SIG-M5 treated with dmso at 0.1 percent for 504 hours (cell line): ENCODE measurements around the gene PACC1.
A peak's percentile ranks its signal among the peaks of the same experiment; 100 is the strongest.

Experiments
- DNase-seq: peaks from one replicate; lab custom pipeline; 2025; ENCODE audit not compliant: unreplicated experiment; lab: John Stamatoyannopoulos, UW

Gene PACC1

DNA sequence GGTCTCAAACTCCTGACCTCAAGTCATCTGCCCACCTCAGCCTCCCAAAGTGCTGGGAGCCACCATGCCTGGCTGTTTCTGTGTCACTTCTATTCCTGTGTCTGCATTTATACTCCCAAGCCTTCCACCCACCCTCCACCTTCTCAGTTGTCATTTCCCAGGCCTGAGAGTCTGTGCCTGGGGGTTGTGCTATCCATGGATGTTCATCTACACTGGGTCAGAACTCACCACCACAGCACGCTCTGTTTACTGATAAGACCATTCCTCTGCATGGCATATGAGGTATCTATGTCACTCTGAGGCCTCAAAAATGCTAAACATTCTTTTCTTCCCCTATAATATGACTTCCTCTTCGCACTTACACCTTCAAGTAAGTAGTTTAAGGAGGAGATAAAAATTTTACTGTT lies 24.1 kb upstream of the PACC1 start:
- DNase-seq, result no peak

GRCh38 chr1:212437179-212437798 lies 22.6 kb upstream of the PACC1 start:
- DNase-seq, result no peak

DNA sequence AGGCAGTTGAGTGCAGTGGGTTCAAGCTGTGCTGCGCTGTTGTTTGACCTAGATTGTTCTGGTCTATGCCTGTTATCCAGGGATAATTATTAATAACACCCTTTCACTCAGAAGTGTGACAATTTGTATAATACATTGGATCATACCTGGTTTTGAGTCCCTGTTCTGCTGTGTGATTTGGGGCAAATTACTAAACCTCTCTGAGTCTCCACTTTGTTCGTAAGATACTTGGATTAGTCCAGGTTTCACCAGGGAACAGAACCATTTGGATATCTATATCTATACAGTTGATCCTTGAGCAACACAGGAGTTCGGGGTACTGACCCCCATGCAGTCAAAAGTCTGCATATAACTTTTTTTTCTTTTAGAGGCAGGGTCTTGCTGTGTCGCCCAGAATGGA lies 20.3 kb upstream of the PACC1 start:
- no peak for DNase-seq

DNA sequence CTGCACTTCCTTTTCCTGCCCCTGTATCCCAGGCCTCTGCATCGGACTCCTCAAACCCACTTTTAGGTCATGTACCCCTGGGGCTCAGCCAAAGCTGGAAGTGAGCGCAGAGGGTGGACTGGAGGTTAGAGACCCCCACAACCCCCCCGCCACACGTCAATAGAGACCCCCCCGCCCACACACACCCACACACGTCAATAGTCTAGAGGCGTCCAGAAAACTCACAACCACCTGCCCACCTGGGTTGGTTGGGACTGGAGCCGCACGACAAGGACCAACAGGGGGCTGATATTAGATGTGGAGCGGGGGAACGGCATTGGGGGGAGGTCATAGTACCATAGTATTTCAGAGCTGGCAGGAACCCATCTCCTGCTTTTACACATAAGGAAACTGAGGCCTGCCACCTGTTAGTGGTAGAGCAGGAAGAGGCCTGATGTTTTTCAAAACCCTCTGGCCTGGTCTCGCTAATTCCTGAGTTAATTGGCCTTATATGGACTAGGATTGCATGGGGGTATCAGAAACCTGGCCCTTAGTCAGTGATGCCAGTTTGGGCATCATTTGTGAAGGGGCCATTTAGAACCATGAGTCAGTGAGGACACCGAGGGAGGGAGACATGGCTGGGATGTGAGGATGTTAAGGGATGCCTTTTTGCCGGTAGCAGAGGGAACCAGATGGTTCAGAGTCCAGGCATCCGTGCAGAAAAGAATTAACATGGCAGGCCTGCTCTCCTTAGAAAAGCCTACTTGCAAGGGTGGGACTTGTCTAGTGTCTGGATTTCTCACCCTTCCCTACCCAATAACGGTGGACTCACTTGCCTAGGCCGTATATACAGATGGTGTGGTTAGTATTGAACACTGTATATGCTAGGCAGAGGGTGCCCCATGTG lies 19.1 kb upstream of the PACC1 start:
- DNase-seq, result no peak

- DNase-seq, result peak; percentile 63
Measured at GRCh38 chr1:212432661-212433576, 18.2 kb upstream of the PACC1 start, which contains the start of gene NENF. Gene NENF (plus strand): TSS chr1:212432920. CDS start chr1:212432944, 24 bp downstream.

DNA sequence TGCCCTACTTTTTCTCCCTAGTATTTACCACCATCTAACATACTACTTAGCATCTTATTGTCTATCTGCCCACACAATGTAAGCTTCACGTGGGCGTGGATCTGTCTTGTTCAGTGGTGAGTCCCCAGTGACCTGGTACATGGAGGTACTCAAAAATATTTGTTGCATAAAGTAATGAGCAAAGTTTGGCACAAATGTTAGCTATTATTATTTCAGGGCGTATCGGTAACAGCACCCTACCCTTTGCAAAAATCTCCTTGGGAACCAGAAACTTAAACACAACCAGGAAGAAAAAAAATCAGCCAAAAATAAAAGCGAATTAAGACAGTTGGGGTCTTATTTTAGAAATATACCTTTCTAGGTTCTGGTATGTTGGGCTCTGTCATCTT lies 17.6 kb upstream of the PACC1 start:
- DNase-seq, result no peak

- DNase-seq, result no peak
Measured at GRCh38 chr1:212431644-212432043, 17.0 kb upstream of the PACC1 start.

GRCh38 chr1:212430955-212431394 lies 16.3 kb upstream of the PACC1 start:
- no peak for DNase-seq

DNA sequence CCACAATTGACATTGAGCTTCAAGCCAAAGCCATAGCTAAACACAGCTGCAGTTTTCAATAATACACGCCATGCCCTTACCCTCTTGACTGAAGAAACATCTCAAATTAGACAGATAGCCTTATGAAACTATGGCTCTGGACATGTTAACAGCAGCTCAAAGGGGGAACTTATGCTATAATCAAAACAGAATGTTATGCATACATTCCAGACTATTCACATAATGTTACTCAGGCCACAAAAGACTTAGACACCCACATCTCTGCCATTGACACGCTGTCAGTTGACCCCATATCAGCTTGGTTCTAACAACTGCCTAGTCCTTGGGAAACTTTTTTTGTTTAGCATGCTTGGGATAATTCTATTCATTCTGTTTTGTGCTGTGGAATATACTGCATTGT lies 15.7 kb upstream of the PACC1 start:
- DNase-seq, result no peak

DNA sequence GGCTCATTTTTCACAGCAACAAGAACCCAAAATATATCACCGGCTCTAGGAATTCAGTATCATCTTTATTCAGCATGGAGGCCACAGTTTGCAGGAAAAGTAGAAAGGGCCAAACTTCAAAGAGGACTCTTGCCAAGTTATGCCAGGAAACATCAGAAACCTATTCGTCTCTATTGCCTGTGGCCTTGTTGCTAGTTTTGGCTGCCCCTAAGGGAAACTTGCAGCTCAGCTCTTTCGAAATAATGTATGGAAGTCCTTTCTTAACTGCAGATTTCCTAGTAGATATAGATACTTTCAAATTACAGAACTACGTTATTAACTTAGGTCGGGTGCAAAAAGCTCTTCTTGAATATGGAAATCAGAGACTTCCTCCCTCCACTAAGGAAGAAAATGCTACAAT lies 13.8 kb upstream of the PACC1 start:
- DNase-seq, result no peak

- DNase-seq, result no peak
Measured at GRCh38 chr1:212423879-212424278, 9.2 kb upstream of the PACC1 start.

- no peak for DNase-seq
Measured at GRCh38 chr1:212421165-212421564, 6.5 kb upstream of the PACC1 start.

- peak; percentile 74 for DNase-seq
Measured at GRCh38 chr1:212415107-212415841, 588 bp upstream of the PACC1 start.

GRCh38 chr1:212413902-212414327 lies 771 bp downstream of the PACC1 start:
- peak; percentile 31 for DNase-seq

GRCh38 chr1:212412374-212412773 lies 2.3 kb downstream of the PACC1 start:
- peak; percentile 20 for DNase-seq

GRCh38 chr1:212410231-212410820 lies 4.4 kb downstream of the PACC1 start:
- peak; percentile 50 for DNase-seq

GRCh38 chr1:212402666-212403321 lies 11.9 kb downstream of the PACC1 start:
- no peak for DNase-seq

DNA sequence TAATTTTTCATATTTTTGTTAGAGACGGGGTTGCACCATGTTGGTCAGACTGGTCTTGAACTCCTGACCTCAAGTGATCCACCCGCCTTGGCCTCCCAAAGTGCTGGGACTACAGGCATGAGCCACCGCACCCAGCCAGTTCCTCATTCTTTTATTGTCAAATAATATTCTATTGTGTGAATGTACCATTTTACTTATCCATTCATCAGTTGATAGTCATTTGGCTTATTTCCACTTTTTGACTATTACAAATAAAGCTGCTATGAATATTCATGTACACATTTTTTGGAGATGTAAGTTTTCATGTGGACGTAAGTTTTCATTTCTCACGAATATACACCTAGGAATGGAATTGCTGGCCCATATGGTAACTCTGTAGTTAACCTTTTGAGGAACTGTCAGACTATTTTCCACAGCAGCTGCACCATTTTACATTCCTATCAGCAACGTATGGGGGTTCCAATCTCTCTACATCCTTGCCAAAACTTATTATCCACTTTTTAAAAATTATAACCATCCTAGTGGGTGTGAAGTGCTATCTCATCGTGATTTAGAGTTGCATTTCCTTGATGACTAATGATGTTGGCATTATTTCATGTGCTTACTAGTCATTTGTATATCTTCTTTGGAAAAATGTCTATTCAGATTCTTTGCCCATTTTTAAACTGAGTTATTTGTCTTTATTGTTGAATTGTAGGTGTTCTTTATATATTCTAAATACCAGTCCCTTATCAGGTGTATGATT lies 12.7 kb downstream of the PACC1 start:
- DNase-seq, result no peak

GRCh38 chr1:212401042-212401441 lies 13.6 kb downstream of the PACC1 start:
- peak; percentile 28 for DNase-seq
